Lower leg skin (tissue), 3 donors: ENCODE results near the gene TRAF3.

Experiments used
- POLR2A ChIP-seq, 2 donors: fragments of 450-650 bp; IDR thresholded peaks; one replicate each; pipeline ENCODE4 v1.6.1; 2016 to 2017; ENCODE audit warnings: antibody characterized with exemption in 2 of 2, mild to moderate bottlenecking in 1 of 2, moderate library complexity in 1 of 2
- TF ChIP-seq, protein P1 (sequence below), 3 donors: fragments of 450-650 bp; IDR thresholded peaks; one replicate each; pipeline ENCODE4 v1.5.1; 2016; ENCODE audit warnings: antibody characterized with exemption in 3 of 3, mild to moderate bottlenecking in 3 of 3, moderate library complexity in 2 of 3

DNA sequence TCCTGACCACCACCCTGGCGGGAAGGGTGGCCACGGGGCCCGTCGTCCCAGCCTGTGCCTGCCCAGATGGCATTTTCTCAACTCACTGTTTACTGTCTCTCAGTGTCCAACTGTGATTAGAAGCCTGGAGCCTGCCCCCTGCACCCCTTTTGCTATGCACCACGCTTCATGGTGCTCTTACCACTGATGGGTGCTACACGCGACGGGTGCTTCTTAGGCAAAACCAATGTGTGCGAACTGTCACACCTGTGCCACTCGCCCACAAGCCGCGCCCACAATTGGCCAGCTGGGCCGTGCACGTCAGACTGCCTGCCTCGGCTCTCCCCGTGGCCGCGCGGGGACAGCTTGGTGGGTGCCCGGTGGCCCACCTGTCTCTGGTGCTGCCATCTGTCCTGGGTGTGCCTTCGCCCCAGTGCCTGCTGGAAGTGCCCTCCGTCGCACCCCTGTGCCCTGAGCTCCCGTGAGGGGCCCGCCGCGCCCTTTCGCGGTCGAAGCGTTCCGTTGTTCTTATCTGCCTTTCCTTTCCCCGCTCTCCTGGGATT lies 130.1 kb downstream of the TRAF3 start:
- TF ChIP-seq POLR2A (IDR thresholded peaks at IDR 0.05): no peak
- TF ChIP-seq, protein P1, sequence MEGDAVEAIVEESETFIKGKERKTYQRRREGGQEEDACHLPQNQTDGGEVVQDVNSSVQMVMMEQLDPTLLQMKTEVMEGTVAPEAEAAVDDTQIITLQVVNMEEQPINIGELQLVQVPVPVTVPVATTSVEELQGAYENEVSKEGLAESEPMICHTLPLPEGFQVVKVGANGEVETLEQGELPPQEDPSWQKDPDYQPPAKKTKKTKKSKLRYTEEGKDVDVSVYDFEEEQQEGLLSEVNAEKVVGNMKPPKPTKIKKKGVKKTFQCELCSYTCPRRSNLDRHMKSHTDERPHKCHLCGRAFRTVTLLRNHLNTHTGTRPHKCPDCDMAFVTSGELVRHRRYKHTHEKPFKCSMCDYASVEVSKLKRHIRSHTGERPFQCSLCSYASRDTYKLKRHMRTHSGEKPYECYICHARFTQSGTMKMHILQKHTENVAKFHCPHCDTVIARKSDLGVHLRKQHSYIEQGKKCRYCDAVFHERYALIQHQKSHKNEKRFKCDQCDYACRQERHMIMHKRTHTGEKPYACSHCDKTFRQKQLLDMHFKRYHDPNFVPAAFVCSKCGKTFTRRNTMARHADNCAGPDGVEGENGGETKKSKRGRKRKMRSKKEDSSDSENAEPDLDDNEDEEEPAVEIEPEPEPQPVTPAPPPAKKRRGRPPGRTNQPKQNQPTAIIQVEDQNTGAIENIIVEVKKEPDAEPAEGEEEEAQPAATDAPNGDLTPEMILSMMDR (IDR thresholded peaks at IDR 0.05): no peak
